GM23248 (cell line): ENCODE results near the gene TNFRSF21.

ENCODE experiments used
- EZH2 ChIP-seq: fragments of 200-600 bp; sonication (generic); IDR thresholded peaks from 2 replicates; pipeline ENCODE4 v1.6.1; 2018; ENCODE audit warnings: antibody characterized with exemption, mild to moderate bottlenecking; ENCODE audit not compliant: insufficient read depth, poor library complexity, severe bottlenecking
- EZH2phosphoT487 ChIP-seq: fragments of 200-600 bp; sonication (generic); IDR thresholded peaks from 2 replicates; pipeline ENCODE4 v1.6.1; 2018; ENCODE audit warnings: antibody characterized with exemption, moderate library complexity, mild to moderate bottlenecking, low read depth; ENCODE audit not compliant: insufficient read depth

- TF ChIP-seq EZH2 (no peak), EZH2phosphoT487 (no peak)
Measured at GRCh38 chr6:47345761-47346160, 36.1 kb upstream of the TNFRSF21 start.
